ENCODE data around the gene NRCAM.

Gene NRCAM

GRCh38 chr7:108202743-108203142 lies 253.5 kb downstream of the NRCAM start:
- DNase-seq (ENCODE audit: low read depth in 2 of 2) = no peak

GRCh38 chr7:108201766-108202165 lies 254.5 kb downstream of the NRCAM start:
- no peak for DNase-seq (ENCODE audit: low read depth in 2 of 2)

- no peak for DNase-seq (ENCODE audit: low read depth in 2 of 2)
Measured at GRCh38 chr7:108200326-108200725, 255.9 kb downstream of the NRCAM start.

- DNase-seq (ENCODE audit: low read depth in 2 of 2) = no peak
Measured at GRCh38 chr7:108197371-108198091, 258.7 kb downstream of the NRCAM start.

GRCh38 chr7:108196004-108196403 lies 260.2 kb downstream of the NRCAM start:
- no peak for DNase-seq (ENCODE audit: low read depth in 2 of 2)

- DNase-seq (ENCODE audit: low read depth in 2 of 2) = no peak
Measured at GRCh38 chr7:108193594-108194498, 262.4 kb downstream of the NRCAM start.

- DNase-seq (ENCODE audit: low read depth in 2 of 2) = no peak
Measured at GRCh38 chr7:108190891-108191290, 265.3 kb downstream of the NRCAM start.

- no peak for DNase-seq (ENCODE audit: low read depth in 2 of 2)
Measured at GRCh38 chr7:108189733-108190388, 266.4 kb downstream of the NRCAM start.

- no peak for DNase-seq (ENCODE audit: low read depth in 2 of 2)
Measured at GRCh38 chr7:108188724-108189123, 267.5 kb downstream of the NRCAM start.

- no peak for DNase-seq (ENCODE audit: low read depth in 2 of 2)
Measured at GRCh38 chr7:108181073-108181985, 274.9 kb downstream of the NRCAM start.

GRCh38 chr7:108178398-108178797 lies 277.8 kb downstream of the NRCAM start:
- no peak for DNase-seq (ENCODE audit: low read depth in 2 of 2)

- no peak for DNase-seq (ENCODE audit: low read depth in 2 of 2)
Measured at GRCh38 chr7:108171164-108171563, 285.1 kb downstream of the NRCAM start.

- no peak for DNase-seq (ENCODE audit: low read depth in 2 of 2)
Measured at GRCh38 chr7:108170251-108170650, 286.0 kb downstream of the NRCAM start.

- no peak for DNase-seq (ENCODE audit: low read depth in 2 of 2)
Measured at GRCh38 chr7:108167460-108167859, 288.8 kb downstream of the NRCAM start.

GRCh38 chr7:108166687-108167086 lies 289.5 kb downstream of the NRCAM start:
- no peak for DNase-seq (ENCODE audit: low read depth in 2 of 2)

GRCh38 chr7:108165723-108166122 lies 290.5 kb downstream of the NRCAM start:
- DNase-seq (ENCODE audit: low read depth in 2 of 2) = no peak

- DNase-seq (ENCODE audit: low read depth in 2 of 2) = no peak
Measured at GRCh38 chr7:108164946-108165345, 291.3 kb downstream of the NRCAM start.

GRCh38 chr7:108164342-108164741 lies 291.9 kb downstream of the NRCAM start:
- DNase-seq (ENCODE audit: low read depth in 2 of 2) = no peak

- DNase-seq (ENCODE audit: low read depth in 2 of 2) = no peak
Measured at GRCh38 chr7:108158776-108159175, 297.5 kb downstream of the NRCAM start.

GRCh38 chr7:108157606-108158335 lies 298.5 kb downstream of the NRCAM start:
- no peak for DNase-seq (ENCODE audit: low read depth in 2 of 2)
